ENCODE data around the gene FTO.
"Not testable (repeated sequence)": the region's sequence is repeated elsewhere in the genome, so short reads cannot be mapped to it uniquely, and the experiment has no call there.

Gene FTO

DNA sequence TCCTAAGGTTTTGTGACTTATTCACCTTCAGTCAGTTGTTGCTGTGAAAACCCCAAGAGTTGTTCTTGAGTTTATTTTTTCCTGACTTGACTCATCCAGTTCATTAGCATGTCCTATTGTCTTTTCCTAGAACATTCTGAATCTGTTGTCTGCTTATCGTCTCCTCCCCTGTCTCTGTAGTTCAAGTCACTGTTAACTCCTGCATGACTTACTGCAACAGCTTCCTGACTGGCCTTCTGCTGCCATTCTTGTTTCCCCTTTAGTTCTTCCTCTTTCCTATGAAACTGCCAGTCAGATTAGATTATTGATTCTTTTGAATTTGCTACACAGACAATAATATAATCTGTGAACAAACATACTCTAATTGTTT, 161.5 kb downstream of the FTO start:
- no peak for DNase-seq (ENCODE audit: low read depth)

DNA sequence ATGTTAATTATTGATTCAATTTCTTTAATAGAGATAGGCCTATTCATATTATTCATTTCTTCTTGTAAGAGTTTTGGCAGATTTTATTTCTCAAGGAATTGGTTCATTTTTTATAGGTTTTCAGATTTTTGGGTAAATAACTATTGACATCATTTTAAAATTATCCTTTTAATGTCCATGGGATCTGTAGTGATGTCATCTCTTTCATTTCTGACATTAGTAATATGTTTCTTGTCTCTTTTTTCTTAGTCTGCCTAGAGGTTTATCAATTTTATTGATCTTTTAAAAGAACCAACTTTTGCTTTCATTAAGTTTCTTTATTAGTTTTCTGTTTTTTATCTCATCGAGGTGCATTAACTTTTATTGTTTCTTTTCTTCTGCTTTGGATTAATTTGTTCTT, 162.6 kb downstream of the FTO start:
- no peak for DNase-seq (ENCODE audit: low read depth)

DNA sequence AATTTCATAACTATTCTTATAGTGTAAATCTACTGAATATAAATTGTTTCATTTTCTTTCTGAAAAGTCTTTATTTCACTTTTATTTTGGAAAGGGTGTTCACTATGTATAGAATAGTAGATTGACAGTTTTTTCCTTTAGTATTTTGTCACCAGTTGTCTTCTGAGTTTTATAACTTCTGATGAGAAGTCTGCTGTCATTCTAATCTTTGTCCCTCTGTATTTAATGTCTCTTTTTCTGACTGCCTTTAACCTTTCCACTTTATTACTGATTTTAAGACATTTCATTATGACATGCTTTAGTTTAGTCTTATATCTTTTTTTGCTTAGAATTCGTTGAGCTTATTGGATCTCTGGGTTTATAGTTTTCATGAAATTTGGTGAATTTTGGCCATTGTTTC, 166.9 kb downstream of the FTO start:
- DNase-seq (ENCODE audit: low read depth) = no peak

DNA sequence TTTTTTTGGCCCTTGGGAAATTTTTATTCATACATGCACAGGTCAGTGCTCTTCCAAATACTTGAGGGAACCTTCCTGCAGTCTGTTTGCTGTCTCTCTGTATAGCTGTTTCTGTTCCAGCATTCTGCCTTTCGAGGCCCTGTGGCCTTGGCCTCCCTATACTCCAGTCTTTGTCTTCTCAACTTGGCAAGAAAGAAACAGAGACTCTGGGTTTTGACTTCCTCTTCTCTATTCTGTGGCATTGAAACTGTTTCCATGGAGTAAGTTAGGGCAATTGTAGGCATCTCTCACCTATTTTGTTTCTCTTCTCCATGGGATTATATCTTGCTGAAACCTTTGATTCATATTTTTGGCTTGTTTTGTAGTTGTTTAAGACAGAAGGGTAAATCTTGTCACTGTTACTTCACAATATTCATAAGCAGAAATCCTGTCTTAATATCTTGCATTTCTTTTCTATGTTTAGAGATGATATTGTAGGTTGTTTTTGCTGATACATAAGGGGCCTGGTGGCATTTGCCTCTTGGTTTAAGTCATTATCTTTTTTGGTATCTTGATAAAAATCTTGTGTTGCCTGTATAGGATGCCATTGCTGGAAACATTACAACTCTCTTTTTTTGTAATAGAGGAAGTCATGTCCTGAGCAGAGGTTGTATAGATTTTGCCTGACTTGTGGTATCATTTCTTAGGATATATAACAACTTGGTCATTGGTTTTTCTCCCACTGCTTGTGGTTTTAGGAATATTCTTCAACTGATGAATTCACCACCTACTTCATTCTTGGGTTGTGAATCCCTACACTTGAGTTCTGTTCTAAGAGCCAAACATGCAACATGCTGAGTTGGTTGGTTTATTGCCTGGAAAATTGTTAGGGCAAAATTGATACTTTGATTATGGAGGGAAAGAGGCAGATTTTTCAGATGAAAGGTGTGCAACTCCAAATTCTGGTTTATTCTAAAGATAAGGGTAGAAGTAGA, 168.6 kb downstream of the FTO start:
- no peak for DNase-seq (ENCODE audit: low read depth)

DNA sequence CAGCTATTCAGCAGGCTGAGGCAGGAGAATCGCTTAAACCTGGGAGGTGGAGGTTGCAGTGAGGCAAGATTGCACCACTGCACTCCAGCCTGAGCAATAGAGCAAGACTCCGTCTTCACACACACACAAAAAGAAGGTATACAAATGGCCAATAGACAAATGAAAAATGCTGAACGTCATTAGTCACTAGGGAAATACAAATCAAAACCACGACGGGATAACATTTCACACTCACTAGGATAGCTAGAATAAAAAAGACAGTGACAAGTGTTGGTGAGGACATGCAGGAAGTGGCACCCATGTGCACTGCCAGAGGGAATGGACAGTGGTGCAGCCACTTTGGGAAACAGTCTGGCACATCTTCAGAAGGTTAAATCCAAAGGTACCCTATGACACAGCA, 172.9 kb downstream of the FTO start:
- no peak for DNase-seq (ENCODE audit: low read depth)

DNA sequence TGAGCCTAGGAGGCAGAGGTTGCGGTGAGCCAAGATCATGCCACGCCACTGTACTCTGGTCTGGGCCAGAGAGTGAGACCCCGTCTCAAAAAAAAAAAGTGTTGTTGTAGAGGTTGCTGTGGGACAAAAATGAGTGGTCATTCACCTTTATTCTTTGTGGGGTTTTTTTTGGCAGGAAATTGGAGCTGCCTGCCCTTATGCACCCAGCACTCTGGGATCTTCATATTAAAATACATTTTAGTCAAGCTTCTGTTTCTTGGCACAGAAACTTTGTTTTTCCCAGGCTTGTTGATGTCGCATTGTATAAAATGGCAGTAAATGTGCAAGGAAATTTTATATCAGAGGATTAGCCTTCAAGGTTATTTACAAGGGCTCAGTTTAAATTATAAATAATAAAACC, 174.3 kb downstream of the FTO start:
- DNase-seq (ENCODE audit: low read depth) = no peak

DNA sequence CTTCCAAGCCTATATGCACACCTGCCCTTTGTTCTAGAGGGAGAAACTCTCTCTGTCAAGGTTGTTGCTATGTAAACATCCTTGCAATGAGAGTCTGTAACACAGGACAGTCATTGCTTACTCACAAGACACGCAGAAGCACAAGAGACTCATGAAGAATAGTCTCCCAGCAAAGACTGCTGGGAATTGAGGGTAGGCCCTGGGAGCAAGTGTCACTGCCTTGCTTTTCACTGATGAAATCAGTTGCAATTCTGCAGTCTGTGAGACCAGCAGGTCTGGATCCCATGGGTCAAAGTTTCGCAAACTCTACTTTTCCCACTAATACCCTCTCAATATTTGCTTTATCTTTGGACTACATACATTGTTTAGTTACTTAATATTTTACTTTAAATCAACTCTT, 177.4 kb downstream of the FTO start:
- DNase-seq (ENCODE audit: low read depth) = no peak

DNA sequence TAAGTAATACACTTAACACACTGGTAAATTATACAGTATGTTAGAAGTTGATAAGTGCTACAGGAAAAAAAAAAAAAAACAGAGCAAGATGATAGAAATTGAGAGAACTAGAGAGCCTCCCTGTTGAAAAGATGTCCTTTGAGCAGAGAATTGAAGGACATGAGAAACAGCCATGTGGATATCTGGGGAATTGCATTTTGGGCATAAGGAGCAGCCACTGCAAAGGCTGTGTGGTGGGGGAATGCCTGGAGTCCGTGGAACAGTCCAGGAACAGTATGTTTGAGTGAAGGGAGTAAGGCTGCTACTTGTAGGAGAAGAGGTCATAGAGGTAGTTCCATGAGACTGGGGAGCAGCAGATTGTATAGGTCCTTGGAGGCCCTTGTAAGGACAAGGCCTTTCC, 178.4 kb downstream of the FTO start:
- no peak for DNase-seq (ENCODE audit: low read depth)

DNA sequence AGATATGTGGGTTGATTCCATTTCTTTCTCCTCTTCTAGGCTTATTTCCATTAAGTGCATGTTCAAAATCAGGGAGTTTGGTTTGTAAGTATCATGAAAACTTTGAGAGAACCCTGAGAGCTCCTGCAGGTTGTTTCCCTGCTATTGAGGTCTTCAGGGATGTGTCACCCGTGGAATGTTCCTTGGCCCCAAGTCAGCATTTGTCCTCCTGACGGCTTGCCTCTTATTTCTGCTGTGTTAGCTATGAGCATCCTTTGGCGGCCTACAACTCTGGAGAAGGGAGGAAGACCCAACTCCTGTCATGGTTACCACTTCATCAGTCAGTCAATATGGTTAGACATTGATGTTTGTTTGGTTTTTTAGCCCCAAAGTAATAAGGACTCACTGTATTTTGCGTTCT, 180.8 kb downstream of the FTO start:
- DNase-seq (ENCODE audit: low read depth) = no peak

DNA sequence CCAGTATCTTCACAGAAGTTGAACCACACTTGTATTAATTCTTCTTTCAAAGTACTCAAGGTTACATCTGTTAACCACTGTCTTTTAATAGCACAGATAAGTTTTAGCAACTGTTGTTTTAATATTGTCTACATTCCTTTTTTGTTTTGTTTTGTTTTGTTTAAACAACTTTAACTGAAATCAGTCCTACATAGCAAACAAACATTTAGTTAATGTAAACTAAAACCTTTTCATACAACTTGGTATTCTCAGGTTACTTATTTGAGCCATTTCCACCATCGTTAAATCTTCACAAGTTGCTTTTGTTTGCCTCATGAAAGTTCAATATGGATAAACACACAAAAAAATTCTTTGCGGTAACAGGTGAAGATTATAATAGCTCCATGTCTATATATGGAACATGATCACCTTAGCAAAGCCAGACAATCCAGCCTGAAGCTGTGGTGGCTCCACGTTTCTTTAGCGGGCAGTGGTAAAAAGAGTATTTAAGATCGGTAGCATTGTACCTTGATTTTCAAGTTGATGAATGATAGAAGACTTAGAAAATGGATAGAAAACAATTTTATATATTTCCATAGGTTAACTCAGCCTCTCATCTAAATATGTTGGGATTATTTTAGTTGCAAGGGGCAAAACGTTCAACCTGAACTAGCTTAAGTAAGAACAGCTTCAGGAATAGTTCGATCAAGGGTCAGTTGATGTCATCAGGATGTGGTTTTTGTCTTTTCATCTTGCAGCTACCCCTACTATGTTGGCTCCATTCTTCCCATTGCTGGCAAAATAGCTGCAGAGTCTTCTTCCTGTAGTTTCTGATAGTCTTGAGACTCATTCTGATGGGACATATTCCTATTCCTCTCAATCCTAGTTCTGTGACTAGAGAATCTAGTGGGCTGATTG, 182.8 kb downstream of the FTO start:
- DNase-seq (ENCODE audit: low read depth) = no peak

DNA sequence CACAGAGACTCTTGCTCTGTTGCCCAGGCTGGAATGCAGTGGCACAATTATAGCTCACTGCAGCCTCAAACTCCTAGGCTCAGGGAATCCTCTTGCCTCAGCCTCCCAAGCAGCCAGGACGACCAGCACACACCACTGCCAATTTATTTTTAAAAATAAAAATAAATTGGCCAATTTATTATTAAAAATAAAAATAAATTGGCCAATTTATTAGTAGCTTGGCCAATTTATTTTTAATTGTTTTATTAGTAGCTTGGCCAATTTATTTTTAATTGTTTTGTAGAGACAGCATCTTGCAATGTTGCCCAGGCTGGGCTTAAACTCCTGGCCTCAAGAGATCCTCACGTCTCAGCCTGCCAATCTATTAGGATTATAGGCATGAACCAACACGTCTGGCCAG, 184.3 kb downstream of the FTO start:
- DNase-seq (ENCODE audit: low read depth) = no peak

DNA sequence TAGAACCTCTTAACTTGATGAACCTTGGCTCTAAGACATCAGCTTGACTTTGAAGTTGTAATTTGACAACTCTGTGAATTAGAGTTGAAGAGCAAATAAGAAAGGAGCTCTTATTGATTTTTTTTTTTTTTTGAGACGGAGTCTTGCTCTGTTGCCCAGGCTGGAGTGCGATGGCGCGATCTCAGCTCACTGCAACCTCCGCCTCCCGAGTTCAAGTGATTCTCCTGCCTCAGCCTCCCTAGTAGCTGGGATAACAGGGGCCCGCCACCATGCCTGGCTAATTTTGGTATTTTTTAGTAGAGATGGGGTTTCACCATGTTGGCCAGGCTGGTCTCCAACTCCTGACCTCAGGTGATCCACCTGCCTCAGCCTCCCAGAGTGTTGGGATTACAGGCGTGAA, 186.9 kb downstream of the FTO start:
- not testable (repeated sequence) for DNase-seq (ENCODE audit: low read depth)

DNA sequence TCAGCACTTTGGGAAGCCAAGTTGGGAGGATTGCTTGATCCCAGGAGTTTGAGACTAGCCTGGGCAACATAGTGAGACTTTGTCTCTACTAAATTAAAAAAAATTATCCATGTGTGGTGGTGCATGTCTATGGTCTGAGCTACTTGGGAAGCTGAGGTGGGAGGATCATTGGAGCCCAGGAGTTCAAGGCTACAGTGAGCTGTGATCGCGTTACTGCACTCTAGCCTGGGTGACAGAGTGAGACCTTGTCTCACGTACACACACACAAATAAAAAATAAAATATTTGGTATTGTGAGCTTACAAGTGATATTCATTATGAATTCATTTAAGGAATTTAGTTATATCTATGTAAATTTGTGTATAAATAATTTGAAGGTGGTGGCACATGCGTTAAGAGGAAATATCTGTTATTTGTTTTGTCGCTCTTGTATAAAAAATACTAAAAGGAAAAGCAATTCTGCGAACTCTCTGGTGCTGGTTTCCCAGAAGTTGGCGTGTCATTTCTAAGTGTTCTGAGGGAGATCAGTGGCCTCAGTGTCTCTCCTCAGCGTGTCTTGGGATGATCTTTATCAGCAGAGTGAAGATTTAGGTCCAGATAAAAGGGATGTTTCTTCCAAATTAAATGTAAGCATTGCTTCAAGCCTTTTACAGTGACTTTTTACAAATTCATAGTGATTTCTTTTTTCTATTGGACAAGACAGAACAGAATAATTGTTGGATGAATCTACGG, 187.6 kb downstream of the FTO start:
- no peak for DNase-seq (ENCODE audit: low read depth)

DNA sequence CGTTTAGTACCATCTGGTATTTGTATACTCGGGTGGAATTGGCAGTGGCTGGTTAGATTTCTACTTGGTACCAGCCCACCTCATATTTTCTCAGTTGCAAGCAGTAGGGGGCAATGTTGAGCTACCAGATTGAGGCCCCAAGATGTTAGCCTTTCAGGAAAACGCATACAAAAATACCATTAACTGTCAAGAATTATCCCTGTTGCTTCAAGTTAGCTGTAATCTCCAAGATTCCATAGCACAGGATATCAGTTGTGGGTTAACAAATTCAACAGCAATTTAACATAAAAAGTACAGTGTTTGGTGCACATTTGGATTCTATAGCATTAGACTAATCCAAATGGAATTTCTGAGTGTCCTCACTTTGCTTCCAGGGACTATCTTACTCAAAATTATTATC, 188.2 kb downstream of the FTO start:
- DNase-seq (ENCODE audit: low read depth) = no peak

DNA sequence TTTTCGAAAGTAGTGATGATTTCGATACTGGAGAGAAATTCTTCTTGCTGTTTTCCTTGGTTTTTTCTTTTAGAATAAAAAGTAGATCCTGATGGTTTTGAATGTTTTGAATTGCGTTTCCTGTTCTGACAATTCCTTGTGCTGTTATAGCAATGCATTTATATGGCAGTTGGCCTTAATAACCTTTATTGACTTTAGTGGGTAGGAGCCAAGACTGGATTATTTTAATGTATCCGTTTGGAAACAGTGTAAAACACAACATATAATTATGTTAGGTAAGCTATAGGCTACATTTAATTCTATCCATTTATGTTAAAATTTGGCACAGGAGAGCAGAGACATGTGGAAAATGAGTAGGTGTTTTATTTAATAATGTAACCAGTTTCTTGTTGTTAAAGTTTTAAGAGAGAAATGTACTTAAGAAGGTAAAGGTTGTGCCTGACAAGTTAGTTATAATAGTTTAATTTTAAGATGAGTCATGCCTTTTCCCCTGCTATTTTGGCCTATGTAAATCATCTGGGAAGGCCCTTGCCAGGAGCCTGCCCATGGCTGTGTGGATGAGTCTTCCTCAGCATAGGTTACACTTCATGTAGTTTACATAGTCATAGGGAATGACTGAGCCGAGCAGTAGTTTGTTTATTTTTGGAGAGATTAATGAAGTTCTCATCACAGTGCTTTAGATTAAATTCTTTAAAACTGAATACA, 189.9 kb downstream of the FTO start:
- no peak for DNase-seq (ENCODE audit: low read depth)

DNA sequence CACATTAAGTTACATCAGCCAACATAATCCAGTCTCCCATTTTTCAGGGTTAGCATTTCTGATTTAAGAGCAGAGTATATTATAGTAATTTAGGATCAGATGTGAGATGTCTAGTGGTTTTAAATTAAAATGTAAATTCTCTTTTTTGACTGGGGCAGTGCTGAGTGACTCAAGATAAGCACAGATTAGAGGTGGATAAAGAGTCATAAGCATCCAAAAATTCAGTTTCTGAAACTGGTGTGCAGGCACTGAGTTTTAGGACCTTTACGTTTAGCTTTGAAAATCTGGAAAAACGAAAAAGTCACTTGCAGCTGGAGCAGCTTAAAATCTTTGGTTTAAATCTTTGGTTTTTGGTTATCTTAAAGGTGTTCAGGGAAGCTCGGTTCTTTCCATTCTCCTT, 190.7 kb downstream of the FTO start:
- no peak for DNase-seq (ENCODE audit: low read depth)

DNA sequence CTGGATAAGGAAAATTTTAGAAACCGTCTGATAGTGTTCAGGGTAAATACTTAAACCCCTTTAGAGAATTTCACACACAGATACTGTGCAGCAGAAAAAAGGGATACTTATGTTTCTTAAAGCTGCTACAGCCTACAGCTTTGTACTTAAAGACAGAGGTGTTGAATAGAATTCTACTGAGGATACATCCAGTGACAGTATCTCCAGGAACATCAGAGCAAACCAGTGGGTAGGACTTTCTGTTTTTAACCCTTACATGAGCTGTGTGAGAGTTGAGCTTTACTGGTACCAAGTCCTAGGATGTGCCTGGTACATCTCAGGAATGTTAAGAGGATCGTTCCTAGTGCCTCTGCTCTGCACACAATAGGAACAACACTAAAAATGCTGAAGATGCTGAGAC, 191.5 kb downstream of the FTO start:
- no peak for DNase-seq (ENCODE audit: low read depth)

DNA sequence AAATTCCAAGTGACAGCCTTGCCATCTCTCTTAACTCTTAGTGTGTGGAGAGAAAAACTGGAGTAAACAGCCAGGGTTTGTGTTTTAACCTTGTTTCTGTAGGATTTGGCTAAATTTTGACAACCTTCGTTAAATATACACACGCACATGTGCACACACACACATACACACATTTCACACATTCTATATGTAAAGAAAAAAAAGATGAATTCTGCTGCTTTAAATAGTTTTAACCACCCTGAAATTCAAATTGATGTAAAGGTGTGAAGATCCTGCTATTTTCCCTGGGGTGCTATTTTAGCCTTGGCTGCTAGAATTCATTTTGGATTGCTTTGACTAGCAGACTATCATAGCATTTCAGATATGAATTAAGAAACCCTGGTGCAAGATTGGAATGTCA, 191.9 kb downstream of the FTO start:
- no peak for DNase-seq (ENCODE audit: low read depth)

DNA sequence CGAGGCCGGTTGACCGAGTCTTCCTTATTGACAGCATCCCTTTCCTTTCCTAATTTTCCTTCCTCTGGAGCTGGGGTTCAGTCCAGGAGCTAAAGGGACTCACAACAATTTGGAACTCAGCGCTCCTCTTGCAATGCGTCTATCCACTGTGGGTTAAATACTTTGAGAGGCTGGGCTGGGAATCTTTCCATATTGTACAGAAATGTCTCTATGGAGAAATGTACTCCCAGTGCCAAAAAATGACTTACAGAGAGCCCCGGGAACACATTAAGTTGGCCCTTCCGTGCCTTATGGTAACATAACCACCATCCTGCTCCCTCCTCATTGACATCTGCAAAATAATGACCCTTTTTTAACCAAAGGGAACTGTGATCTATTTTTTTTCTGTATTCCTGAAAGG, 192.8 kb downstream of the FTO start:
- no peak for DNase-seq (ENCODE audit: low read depth)

DNA sequence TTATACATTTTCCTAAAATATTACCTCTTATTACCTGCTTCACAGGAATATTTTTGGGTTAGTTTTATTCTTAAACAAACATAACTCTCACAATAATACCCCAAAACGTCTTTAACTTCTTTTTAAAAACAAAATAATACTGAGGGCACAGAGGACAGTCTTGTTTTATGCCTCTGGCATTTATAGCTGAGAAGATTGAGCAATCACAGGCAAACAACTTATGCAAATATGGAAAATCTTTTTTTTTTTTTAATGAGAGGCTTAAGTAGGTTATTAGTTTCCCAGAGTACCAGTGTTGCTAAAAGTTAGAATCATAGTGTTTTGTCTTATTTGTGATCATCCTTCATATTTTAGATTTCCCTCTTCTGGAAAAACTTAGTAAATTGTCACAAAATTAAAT, 195.0 kb downstream of the FTO start:
- no peak for DNase-seq (ENCODE audit: low read depth)

DNA sequence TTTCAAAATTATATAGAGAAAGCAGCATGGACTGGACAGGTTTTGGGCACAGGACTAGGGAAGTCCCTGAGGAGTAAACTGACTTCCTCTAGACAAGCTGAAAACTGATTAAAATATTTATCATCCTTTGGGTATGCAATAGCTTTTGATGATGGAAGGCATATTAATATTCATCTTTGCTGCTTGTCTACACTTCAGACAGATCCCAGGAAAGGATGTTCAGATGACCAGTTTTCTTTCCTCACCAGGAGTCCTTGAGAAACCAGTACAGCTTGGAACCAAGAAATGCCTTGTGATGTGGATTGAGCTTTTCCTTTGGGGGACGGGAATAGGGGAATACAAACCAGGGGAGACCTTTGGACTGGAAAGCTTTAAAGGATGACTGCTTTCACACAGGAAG, 195.5 kb downstream of the FTO start:
- DNase-seq (ENCODE audit: low read depth) = no peak

DNA sequence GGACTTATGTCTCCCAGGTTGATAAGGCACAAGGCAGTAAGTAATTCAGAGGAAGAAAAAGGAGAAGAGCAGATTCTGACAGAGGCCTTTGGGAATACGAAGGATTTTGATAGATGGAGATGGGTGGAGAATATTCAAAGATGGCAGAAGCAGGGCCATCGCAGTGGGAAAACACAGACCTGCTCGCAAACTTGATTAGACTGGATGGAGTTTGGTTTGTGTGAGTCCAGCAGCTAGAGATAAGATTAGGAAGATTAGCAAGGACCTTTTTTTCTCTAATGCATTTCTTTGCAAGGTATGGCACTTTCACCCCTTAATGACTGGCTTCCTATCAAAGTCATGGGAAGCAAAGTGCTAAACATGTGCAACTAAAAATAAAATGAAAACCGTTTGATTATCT, 196.7 kb downstream of the FTO start:
- DNase-seq (ENCODE audit: low read depth) = no peak
